Hepatocyte (in vitro differentiated cells): Measurements from ENCODE around the gene RFX4. TPM values are rescaled to one million over a fixed set of nuclear protein-coding genes. Genes with fewer than 3 reads are reported as not detected.

ENCODE experiments used
- DNase-seq: peaks from one replicate; pipeline ENCODE4 v3.0.0-alpha.2; 2016; ENCODE audit warnings: low spot score
- H2AFZ ChIP-seq: fragments of 200-600 bp; sonication (generic); 2 replicates; pipeline ENCODE4 v1.6.0; 2016; ENCODE audit warnings: antibody characterized with exemption, mild to moderate bottlenecking
- H3K27ac ChIP-seq: fragments of 200-600 bp; sonication (generic); 2 replicates; pipeline ENCODE4 v1.5.1; 2016; ENCODE audit warnings: mild to moderate bottlenecking
- H3K27me3 ChIP-seq: fragments of 200-600 bp; sonication (generic); 2 replicates; pipeline ENCODE4 v1.6.1; 2016
- H3K36me3 ChIP-seq: fragments of 200-600 bp; sonication (generic); replicated peaks from 2 replicates; pipeline ENCODE4 v1.5.1; 2016; ENCODE audit warnings: low read depth; ENCODE audit not compliant: insufficient read depth
- H3K4me1 ChIP-seq: fragments of 200-600 bp; sonication (generic); 2 replicates; pipeline ENCODE4 v1.5.1; 2016; ENCODE audit warnings: mild to moderate bottlenecking, moderate library complexity; ENCODE audit not compliant: insufficient read depth
- H3K4me2 ChIP-seq: fragments of 200-600 bp; sonication (generic); 2 replicates; pipeline ENCODE4 v1.6.0; 2016
- H3K4me3 ChIP-seq: fragments of 200-600 bp; sonication (generic); 2 replicates; pipeline ENCODE4 v1.5.1; 2016; ENCODE audit warnings: mild to moderate bottlenecking
- H3K79me2 ChIP-seq: fragments of 200-600 bp; sonication (generic); 2 replicates; pipeline ENCODE4 v1.6.0; 2017; ENCODE audit warnings: mild to moderate bottlenecking
- H3K9me2 ChIP-seq: fragments of 200-600 bp; sonication (generic); replicated peaks from 2 replicates; pipeline ENCODE4 v1.6.0; 2017; ENCODE audit warnings: mild to moderate bottlenecking; ENCODE audit not compliant: insufficient read depth
- H3K9me3 ChIP-seq: fragments of 200-600 bp; sonication (generic); 2 replicates; pipeline ENCODE4 v1.5.1; 2016; ENCODE audit warnings: low read depth, mild to moderate bottlenecking
- H4K20me1 ChIP-seq: fragments of 200-600 bp; sonication (generic); 2 replicates; pipeline ENCODE4 v1.6.0; 2016; ENCODE audit warnings: mild to moderate bottlenecking; ENCODE audit not compliant: insufficient read depth, poor library complexity, severe bottlenecking
- CTCF ChIP-seq: fragments of 200-600 bp; sonication (generic); IDR thresholded peaks from 2 replicates; pipeline ENCODE4 v1.5.1; 2016; ENCODE audit warnings: antibody characterized with exemption, mild to moderate bottlenecking; ENCODE audit not compliant: poor library complexity
- EZH2 ChIP-seq: fragments of 200-600 bp; sonication (generic); IDR thresholded peaks from 2 replicates; pipeline ENCODE4 v1.6.1; 2016; ENCODE audit warnings: antibody characterized with exemption, mild to moderate bottlenecking, borderline replicate concordance
- EZH2phosphoT487 ChIP-seq: fragments of 200-600 bp; sonication (generic); IDR thresholded peaks from one replicate; pipeline ENCODE4 v1.6.1; 2018; ENCODE audit warnings: antibody characterized with exemption, mild to moderate bottlenecking, low read depth, moderate library complexity; ENCODE audit not compliant: unreplicated experiment, severe bottlenecking
- WGBS: methylation state at CpG from one replicate; pipeline ENCODE4 v1.1.6; 2016; ENCODE audit warnings: low lambda C conversion rate; ENCODE audit errors: missing lambda C conversion rate; 5-methylcytosine and 5-hydroxymethylcytosine counted together
- polyA plus RNA-seq: library from polyadenylated mRNA; unstranded; fragments of >200 nt; fragmentation: Nextera tagmentation; extraction: Ambion mirVana; gene quantifications from 2 replicates; pipeline ENCODE4 v1.2.1, GENCODE V29; 2016
- total RNA-seq: library from RNA; depleted of rRNA; stranded (reverse); fragments of >200 nt; gene quantifications from 2 replicates; pipeline ENCODE4 v1.2.3, GENCODE V29; 2014

The RFX4 gene
- total and polyA plus RNA-seq, 2 experiments from 2014 or later, result not detected

- Histone ChIP-seq H3K27me3 (peaks cover 12% of the 10 kb centered on the region), H3K27ac (no peak overlapping the region), H3K79me2 (no peaks in the 10 kb centered on the region), H3K36me3 (no peaks in the 10 kb centered on the region), H3K4me1 (no peaks in the 10 kb centered on the region), H3K4me2 (no peak overlapping the region), H4K20me1 (no peaks in the 10 kb centered on the region), H3K4me3 (no peak overlapping the region), H3K9me2 (no peaks in the 10 kb centered on the region), H2AFZ (no peak overlapping the region), H3K9me3 (no peaks in the 10 kb centered on the region)
- no peak for DNase-seq
- WGBS, result 79% methylated on average over 9 of the region's 9 CpGs
- no peak for TF ChIP-seq CTCF
Observed at GRCh38 chr12:106564678-106565329, 18.0 kb upstream of the RFX4 start.

- Histone ChIP-seq H2AFZ (no peak overlapping the region), H3K4me3 (no peak overlapping the region), H3K79me2 (no peaks in the 10 kb centered on the region), H3K4me2 (no peak overlapping the region), H3K27me3 (peaks cover 12% of the 10 kb centered on the region), H3K9me2 (no peaks in the 10 kb centered on the region), H3K4me1 (no peaks in the 10 kb centered on the region), H4K20me1 (no peaks in the 10 kb centered on the region), H3K36me3 (no peaks in the 10 kb centered on the region), H3K27ac (no peak overlapping the region), H3K9me3 (no peaks in the 10 kb centered on the region)
- whole genome bisulfite sequencing, result 79% methylated on average over 3 of the region's 3 CpGs
- DNase-seq, result no peak
- TF ChIP-seq EZH2, result no peak
Observed at GRCh38 chr12:106566771-106567170, 16.0 kb upstream of the RFX4 start.

- H3K9me3 ChIP-seq, result no peaks in the 10 kb centered on the region
- H3K36me3 ChIP-seq, result no peaks in the 10 kb centered on the region
- no peaks in the 10 kb centered on the region for H3K79me2 ChIP-seq
- no peak overlapping the region for H3K27ac ChIP-seq
- H3K4me1 ChIP-seq, result no peaks in the 10 kb centered on the region
- no peak for DNase-seq
- no peaks in the 10 kb centered on the region for H4K20me1 ChIP-seq
- TF ChIP-seq EZH2 (no peak), CTCF (no peak), EZH2phosphoT487 (no peak)
- no peaks in the 10 kb centered on the region for H3K9me2 ChIP-seq
- peaks cover 36% of the 10 kb centered on the region for H3K27me3 ChIP-seq
- H3K4me3 ChIP-seq, result no peak overlapping the region
- H3K4me2 ChIP-seq, result no peak overlapping the region
- no peak overlapping the region for H2AFZ ChIP-seq
Observed at GRCh38 chr12:106573239-106573638, 9.6 kb upstream of the RFX4 start.

GRCh38 chr12:106576848-106577247, 6.0 kb upstream of the RFX4 start:
- WGBS, result 88% methylated on average over 2 of the region's 2 CpGs
- H3K27me3 ChIP-seq, result peaks cover 71% of the 10 kb centered on the region
- H3K27ac ChIP-seq, result no peak overlapping the region
- no peaks in the 10 kb centered on the region for H3K9me3 ChIP-seq
- no peaks in the 10 kb centered on the region for H4K20me1 ChIP-seq
- TF ChIP-seq EZH2phosphoT487 (no peak), CTCF (no peak), EZH2 (no peak)
- no peaks in the 10 kb centered on the region for H3K4me1 ChIP-seq
- H3K36me3 ChIP-seq, result no peaks in the 10 kb centered on the region
- H3K79me2 ChIP-seq, result no peaks in the 10 kb centered on the region
- no peak overlapping the region for H3K4me3 ChIP-seq
- no peak overlapping the region for H2AFZ ChIP-seq
- H3K4me2 ChIP-seq, result no peak overlapping the region
- H3K9me2 ChIP-seq, result no peaks in the 10 kb centered on the region
- DNase-seq, result no peak
